Stimulated activated CD4-positive, alpha-beta T cell treated with anti-CD3 and anti-CD28 coated beads, Interleukin-12 subunit alpha, Interleukin-12 subunit beta, amount 100 ng/mL, for 48 hours (primary cell): ENCODE data around the gene SMIM7.
"Not testable (repeated sequence)": the region's sequence is repeated elsewhere in the genome, so short reads cannot be mapped to it uniquely, and the experiment has no call there.

Experiments
- DNase-seq, 3 donors: peaks; one replicate each; pipeline ENCODE4 v3.0.0-alpha.2; 2020; ENCODE audit warnings: low read depth in 2 of 3, low spot score in 1 of 3

The SMIM7 gene

DNA sequence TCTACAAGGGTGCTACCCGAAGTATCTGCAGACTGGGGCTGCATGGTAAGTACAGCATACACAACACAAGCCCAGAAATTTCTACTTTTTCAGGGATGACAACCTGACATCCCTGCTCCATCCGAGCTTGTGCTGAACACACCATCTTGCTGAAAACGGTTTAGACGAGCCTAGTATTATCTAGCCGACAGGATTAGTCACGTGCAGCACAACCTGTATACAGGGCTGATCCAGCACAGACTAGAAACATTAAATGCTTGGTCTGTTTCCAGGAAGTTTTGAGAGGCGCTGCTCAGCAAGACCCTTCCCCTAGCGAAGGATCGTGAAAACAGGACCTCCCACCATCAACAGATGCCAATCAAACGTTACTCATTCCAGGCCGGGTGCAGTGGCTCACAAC is 4.2 kb downstream of the SMIM7 start:
- DNase-seq = no peak

DNA sequence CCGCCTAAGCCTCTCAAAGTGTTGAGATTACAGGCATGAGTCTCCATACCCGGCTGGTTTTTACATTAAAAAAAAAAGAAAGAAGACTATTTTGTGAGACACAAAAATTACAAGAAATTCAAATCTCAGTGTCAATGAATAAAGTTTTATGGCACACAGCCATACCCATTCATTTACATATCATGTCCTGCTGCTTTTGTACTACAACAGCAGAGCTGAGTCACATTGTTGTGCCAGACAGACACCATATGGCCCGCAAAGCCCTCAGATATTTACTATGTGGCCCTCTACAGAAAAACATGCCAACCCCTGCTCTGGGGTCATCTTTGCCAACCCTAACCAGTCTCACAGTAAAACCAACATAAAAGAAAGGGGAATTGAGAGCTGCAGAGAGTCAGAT is 5.3 kb downstream of the SMIM7 start:
- no peak for DNase-seq

DNA sequence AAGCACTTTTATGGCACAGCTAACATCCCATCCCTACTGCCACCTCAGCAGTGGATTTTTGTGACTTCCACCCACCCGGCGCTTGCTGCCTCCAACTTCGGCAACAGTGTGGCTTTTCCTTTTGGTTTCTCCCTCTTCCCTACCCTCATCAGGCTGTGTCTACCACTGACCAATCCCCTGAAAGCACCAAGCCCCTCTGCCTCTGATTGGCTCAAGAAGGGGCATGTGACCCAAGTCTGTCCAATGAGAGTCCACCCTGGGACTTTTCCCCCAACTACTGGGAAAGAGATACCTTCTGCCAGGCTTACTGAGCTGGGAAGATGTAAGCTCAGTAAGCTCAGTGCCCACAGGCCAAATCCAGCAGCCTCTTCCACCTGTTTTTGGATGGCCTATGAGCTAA is 5.8 kb downstream of the SMIM7 start:
- DNase-seq = no peak

DNA sequence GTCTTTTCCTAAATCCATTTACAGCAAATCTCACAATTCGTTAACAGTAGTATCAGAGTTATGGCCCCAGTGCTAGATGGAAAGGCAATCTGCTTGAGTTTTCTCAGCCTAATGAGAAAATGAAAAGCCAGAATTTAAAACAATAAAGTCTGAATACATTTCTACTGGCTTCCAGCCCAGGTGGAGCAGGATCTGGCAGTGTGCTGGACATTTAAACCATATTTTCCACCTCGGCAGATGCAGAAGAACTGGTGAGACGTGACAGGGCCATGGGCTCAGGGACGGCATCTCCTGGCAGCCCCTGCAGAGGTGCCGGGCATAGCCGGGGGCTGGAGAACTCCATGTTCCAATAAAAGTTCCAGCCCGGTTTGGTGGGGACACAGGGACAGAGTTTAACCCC is 7.1 kb downstream of the SMIM7 start:
- DNase-seq = no peak

DNA sequence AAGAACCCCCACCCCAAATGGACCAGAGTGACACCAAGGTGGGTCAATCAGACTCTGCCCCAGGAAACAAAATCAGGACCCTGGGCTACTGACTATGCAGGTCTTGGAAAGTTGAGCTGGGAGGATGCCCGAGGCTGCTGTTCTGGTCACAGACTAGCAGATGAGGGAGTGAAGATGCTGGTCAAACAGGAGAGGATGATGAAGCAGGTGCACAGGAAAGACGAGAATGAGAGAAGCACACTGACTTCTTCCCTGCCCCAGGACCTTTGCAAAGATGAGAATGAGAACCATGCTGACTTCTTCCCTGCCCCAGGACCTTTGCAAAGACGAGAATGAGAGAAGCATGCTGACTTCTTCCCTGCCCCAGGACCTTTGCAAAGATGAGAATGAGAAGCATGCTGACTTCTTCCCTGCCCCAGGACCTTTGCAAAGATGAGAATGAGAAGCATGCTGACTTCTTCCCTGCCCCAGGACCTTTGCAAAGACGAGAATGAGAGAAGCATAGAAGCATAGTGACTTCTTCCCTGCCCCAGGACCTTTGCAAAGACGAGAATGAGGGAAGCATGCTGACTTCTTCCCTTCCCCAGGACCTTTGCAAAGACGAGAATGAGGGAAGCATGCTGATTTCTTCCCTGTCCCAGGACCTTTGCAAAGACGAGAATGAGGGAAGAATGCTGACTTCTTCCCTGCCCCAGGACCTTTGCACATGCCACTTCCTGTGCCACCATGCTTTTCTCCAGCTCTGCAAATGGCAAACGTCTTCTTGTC is 8.3 kb downstream of the SMIM7 start:
- DNase-seq = not testable (repeated sequence)

DNA sequence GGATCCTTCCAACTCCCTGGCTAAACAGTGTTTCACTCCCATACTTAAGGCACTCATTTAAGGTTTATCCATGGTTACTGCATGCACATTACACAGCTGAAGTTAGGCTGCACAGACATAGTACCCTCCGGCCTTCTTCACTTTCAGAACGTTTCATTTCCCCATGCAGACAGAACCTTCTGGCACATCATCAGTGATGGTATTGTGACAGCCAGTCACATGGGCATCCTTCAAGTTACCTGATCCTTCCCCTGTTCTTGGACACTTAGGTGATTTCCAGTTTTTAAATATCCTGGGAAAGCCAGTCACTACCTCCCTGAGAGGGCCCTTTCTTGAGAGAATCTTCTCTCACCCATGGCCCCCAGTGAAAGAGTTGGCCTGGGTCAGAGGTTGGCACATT is 9.1 kb downstream of the SMIM7 start:
- DNase-seq = no peak

DNA sequence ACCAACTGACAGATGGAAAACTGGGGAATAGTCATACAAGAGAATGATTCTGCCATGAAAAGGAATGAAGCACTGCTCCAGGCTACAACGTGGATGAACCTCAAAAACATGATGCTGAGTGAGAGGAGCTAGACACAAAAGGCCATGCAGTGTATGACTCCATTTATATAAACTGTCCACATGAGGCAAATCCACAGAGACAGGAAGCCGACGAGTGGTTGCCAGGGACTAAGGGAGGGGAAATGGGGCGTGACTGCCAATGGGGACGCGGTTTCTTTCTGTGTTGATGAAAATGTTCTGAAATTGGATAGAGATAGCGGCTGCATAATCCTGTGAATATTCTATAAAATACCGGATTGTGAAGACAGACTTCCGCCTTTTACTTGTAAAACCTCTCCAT is 10.2 kb downstream of the SMIM7 start:
- no peak for DNase-seq

DNA sequence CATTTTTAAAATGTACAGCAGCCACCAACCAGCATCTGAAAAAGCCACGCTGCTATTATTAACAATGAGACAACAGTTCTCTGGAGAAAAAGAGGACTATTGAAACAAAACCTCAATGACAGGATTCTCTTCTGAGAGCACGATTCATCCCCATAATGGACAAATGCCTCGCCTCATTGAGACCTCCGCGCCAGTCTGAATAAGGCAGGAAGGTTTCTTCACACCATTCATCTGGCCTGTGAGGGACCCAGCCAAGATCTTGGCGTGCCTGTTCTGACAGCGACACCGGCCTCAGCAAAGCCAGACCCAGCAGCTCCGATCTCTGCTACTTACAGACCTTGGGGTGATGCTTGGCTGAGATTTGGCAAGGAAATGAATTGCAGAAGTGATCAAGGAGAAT is 14.8 kb downstream of the SMIM7 start:
- no peak for DNase-seq

DNA sequence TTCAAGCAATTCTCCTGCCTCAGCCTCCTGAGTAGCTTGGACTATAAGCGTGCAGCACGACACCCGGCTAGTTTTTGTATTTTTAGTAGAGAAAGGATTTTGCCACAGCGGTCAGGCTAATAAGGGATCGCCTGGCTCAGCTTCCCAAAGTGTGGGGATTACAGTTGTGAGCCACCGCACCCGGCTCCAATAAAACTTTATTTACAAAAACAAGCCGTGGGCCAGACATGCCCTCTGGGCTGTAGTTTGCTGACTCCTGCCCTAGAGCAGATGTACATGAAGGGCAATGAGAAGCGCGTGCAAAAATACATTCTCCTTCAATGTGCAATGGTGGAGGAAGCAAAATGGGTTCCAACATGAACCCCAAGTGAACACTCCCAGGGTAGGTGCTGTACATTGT is 18.2 kb downstream of the SMIM7 start:
- DNase-seq = no peak

DNA sequence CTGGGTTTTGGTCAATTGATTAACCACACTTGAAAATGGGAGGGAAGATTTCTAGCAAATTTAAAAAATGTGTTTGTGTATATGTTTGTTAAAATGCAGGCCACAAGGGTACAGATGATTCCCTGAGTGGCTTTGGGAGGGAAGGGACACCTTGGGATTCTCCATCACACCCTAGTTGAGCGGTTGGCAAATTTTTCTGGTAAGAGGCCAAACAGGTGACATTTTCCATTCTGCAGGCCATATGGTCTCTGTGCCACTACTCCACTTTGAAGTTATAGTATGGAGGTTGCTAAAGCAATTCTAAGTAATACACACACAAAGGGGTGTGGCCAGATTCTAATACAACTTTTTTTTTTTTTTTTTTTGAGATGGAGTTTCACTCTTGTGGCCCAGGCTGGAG is 19.0 kb downstream of the SMIM7 start:
- DNase-seq = no peak

DNA sequence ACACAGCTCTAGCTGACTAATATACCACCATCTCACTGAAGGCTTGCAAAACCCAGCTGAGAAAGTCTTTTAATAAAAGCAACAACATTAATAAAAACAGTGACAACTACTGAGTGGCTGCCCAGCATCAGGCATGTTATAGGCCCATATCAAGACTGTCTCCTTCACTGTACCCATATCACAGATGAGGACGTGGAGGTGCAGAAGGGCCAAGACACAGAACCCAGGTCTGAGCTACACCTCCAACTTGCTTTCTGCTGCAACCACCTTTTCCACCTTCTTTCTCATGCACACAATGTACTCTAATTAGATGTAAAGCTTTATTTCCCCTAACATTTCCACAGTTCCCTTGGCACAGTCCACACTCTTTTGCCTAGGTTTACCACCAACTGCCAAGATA is 21.3 kb downstream of the SMIM7 start:
- no peak for DNase-seq

DNA sequence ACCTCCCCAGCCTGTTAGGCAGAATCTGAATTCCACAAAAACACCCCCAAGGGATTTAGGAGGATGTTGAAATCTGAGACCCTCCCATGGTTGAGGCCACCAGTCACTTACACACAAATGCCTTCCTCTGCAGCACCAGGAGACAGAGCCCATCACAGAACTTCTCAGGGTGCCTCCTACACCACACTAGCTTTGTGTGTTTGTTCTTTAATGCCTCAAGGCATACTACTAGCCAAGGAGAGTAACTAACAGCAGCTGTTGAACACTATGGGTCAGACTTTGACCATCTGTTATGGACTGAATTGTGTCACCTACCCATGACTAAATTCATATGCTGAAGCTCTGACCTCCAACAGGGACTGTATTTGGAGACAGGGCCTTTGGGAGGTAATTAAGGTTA is 22.4 kb downstream of the SMIM7 start:
- DNase-seq = no peak

DNA sequence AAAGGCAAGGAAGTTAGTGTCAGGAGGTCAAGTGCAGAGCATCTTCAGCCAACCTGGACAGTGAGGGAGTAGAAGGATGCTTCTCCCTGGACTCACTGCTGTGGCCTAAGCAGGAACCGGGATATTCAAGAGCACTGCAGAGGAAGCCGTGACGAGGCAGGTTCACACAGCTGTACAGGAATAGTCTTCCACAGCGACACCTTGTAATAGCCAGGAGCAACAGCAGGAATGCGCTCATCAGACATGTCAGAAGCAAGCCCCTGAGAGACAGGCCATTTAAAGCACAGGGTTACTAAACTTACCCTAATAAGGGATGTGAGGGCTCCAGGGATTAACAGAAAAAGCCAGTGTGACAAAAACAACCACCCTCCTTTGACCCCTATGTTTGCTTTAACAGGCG is 28.5 kb downstream of the SMIM7 start:
- DNase-seq = no peak

DNA sequence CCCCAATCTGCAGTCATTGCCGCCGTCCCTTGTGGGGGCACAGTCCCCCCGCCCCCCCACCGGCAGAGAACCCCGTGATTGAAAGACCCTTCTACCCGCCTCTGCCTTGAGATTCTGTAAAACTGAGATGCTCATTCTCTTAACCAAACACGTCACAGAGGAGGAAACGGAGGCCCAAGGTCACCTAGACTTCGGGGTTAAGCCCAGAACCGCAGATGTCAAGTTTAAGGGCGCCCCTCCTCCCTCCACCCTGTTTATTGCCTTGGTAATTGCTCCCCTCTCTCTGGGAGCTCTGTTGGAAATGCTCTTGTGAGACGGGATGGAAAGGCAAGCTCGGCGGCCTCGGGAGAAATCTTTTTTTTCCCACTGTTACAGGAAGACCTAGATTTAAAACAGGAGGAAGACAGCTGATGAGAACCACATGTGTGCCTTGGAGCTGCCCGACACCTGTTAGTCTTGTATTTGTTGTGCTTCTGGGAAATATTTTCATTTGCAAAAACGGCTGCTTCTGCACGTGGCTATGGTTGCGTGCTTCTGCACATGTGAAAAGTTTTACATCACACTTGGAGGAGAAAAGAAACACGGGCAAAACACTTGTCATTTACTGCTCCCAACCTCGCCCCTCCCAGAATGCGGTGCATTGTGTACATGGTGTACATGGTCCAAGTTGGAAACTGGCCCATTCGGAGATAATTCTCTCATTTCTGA is 30.8 kb downstream of the SMIM7 start:
- DNase-seq = no peak

DNA sequence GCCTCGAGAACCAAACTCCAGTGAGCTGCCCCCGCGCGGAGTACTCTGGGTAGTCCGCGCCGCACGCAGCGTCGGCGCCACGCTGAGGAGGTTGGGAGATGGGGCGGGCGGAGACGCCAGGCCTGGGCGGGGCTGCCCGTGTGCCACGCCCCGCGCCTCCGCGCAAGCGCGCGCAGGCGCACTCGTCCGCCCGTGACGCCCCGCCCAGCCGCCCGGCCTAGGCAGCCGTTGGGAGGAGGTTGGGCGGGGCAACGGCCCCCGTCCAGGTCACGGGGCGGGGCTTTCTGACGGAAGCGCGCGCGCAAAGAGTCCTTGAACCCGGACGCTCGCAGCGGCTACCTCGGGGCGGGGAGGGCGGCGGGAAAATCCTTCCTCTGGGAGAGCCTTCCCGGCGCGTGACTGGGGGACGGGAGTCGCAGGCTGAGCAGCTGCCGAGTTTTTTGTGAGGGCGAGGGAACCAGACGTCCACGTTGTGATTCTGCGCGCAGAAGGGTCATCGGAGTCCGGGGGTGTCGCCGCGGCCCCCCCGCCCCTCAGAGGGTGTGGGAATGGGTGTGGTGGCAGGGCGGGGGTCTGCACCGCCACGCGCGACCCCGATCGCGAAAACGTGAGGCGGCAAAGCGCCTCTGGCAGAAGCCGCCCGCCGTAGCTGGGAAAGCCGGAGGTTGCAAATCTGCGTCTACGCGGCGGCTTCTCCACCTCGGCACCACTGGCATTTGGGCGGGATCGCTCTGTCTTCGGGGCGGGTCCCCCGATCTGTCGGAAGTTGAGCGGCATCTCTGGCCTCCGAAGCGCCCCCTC is 31.6 kb downstream of the SMIM7 start, which contains the start of gene MED26:
TSS of gene MED26 (minus strand) at position 22 of the 801 bp plus-strand sequence. CDS start 261 bp downstream, outside the sequence.
- peak; percentile 90 to 95 (median 94) for DNase-seq

DNA sequence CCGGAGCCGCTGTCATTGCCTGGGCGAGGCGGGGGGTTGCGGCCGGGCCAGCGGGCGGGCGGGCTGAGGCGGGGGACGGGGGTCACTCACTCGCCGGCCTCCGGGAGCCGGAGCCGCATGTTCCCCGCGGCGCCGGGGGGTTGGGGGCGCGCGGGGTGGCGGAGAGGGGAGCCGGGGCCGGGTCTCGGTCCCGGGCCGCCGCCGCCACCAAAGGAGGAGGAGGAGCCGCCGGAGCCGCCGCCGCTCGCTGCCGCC is 32.1 kb downstream of the SMIM7 start:
- no peak for DNase-seq

DNA sequence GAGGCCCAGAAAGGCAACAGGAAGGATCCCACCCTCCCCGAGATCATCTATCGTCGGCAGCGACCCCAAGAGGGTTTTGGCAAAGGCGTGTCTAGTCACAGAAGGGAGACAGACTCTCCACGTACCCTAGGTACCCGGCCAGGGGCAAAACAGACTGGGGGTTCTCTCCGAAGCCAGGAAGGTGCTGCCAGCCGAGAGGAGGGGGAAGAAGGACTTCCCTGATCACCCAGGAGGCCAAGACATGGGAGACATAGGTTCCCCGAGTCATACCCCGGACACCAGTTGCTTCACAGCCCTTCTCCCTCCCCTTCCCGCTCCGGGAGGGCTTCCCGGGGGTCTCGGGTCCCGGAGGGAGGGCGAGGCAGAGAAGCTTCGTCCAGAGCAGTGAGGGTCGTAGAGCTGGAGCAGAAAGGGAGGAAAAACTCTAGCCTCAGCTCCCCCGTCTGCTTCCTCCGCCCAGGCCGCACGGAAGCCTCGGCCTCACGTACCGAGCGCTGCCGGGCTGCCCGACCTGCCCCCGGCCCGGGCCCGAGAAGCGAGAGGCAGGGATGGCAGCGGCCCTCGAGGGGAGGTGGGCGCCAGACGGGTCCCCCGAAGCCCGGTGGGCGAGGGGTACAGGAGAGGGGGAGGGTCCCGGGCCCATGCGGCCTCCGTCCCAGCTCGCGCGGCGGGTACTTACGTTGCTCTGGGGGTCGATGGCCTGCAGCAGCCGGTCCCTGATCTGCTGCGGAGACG is 32.6 kb downstream of the SMIM7 start:
- no peak for DNase-seq

DNA sequence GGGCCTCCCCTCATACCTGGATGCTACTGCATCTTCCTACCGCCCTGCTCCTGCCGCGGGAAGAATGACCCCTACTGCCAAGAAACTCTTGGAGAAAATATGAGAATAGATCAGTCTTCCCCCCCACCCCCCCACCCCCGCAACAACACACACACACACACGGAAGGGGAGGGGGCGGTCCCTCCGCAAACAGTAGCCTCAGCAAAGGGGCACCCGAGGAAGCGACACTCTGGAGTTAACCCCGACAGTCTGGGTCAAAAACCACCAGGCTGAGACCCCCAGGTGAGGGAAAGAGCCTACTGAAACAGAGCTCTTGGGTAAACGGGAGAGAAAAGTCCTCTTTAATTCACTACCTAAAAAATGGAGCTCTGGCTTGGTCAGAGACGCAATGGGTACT is 33.1 kb downstream of the SMIM7 start:
- no peak for DNase-seq

DNA sequence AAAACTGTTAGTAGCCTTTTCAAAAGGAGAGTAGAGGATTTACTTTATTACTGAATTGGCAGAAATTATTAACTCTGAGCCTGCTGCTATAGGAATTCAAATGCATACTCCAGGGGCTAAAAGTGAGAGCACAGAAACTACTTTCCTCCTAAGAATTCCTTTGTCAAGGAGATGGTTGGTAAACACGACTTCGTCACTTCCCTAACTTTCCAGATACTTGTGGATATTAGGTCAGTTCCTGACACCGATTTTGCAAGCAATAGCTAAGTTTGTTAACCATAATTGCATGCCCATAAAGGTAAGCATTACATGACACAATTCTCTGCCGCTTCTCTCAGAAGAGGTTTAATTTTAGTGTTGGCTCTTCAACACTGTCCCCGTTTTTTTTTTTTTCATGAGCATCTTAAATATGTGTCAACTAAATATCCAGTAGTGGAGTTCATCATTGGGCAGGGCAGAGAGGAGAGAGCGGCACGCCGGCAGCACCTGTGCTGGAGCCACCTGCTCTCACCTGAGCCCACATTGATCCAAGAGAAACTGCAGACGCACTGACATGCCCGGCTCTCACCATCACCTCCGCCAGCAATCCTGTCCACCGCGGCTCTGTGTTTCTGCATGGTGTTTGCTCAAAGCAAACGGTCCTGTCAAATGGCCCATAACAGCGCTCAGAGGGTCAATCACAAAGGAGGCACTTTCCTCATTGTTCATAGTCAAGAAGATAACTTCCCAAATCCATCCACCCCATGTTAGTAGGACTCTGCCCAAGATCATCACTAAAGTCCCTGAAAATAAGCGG is 34.6 kb downstream of the SMIM7 start:
- no peak for DNase-seq

DNA sequence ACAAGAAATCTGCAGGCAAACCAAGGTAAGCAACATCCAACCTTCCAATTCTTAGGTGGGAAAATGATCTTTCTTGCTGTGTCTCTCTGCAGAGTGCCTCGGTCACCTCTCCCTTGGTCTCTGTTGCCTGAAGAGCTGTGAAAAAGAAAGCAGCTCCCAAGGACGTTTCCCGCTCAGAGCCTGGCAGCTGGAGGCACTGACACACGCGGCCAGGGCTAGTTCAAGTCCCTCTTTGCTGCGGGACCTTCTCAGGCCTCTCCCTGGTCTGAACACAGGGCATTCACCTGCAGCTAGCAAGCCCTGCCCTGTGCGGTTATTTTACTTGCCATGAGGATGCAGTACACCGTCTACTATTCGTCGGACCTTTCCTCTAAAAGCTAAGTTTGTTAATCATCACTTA is 35.7 kb downstream of the SMIM7 start:
- no peak for DNase-seq

DNA sequence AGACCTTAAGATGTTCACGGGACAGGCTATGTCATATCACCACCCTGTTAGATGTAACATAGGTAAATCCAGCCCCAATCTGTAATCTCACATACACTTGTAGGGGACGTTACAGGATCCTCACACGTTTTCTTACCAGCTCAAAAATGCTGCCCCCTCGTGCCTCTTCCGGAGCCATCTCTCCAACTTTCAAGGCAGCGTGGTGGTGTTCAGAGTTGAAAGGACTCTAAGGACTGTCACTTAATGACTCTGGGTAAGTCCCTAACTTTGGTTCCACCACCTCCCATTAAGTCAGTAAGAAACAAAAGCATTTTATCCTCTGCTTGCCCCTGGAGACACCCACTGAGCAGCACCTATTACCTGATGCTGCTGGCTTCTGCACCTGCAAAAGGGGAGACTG is 36.4 kb downstream of the SMIM7 start:
- DNase-seq = no peak
